Measurements from ENCODE around the gene PLEKHG3.

The PLEKHG3 gene

DNA sequence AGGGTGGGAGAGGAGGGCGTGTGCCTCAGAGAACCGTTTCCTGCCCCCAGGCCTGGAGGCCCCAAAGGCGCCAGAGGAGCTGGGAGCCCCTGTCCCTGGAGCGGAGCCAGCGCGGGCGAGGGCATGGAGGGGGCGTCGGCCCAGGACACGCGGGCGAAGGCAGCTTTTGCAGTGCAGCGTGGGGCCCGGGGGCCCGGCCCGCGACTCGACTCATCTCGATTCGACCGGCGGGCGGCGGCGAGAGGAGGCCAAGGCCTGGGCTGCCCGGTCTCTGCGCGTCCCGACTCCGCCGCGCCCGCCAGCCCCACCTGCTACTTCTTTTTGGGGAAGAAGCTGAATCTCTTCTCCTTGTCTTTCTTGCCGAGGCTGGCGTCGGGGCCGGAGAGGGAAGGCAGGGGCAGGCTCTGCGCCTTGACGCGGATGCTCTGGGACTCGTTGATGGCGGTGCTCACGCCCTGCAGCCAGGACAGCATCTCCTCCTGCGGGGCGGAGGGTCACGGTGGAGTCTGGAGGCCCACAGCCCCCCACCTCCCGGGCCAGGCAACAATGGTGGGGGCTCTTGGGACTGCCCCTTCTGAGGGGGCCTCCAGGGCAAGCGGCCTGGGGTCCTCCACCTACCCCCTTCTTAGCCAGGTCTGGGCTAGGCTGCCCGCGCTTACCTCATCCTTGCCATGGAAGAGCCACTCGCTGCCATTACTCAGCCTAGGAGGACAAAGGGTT lies 44.9 kb downstream of the PLEKHG3 start:
- TF ChIP-seq, protein P1, sequence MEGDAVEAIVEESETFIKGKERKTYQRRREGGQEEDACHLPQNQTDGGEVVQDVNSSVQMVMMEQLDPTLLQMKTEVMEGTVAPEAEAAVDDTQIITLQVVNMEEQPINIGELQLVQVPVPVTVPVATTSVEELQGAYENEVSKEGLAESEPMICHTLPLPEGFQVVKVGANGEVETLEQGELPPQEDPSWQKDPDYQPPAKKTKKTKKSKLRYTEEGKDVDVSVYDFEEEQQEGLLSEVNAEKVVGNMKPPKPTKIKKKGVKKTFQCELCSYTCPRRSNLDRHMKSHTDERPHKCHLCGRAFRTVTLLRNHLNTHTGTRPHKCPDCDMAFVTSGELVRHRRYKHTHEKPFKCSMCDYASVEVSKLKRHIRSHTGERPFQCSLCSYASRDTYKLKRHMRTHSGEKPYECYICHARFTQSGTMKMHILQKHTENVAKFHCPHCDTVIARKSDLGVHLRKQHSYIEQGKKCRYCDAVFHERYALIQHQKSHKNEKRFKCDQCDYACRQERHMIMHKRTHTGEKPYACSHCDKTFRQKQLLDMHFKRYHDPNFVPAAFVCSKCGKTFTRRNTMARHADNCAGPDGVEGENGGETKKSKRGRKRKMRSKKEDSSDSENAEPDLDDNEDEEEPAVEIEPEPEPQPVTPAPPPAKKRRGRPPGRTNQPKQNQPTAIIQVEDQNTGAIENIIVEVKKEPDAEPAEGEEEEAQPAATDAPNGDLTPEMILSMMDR (conservative IDR thresholded peaks at IDR 0.05; ENCODE audit: low read depth, low read length) = no peak
- H3K4me3 ChIP-seq (ENCODE audit: low read length) = no peak overlapping the region

GRCh38 chr14:64752909-64753308 lies 48.7 kb downstream of the PLEKHG3 start:
- TF ChIP-seq, protein P1 (conservative IDR thresholded peaks at IDR 0.05; ENCODE audit: low read depth, low read length) = no peak
- DNase-seq (ENCODE audit: low read depth) = no peak
- H3K4me3 ChIP-seq (ENCODE audit: low read length) = no peak overlapping the region

More for the DNA sequence above, 44.9 kb downstream of the PLEKHG3 start:
- no peak for DNase-seq (ENCODE audit: low read depth)

DNA sequence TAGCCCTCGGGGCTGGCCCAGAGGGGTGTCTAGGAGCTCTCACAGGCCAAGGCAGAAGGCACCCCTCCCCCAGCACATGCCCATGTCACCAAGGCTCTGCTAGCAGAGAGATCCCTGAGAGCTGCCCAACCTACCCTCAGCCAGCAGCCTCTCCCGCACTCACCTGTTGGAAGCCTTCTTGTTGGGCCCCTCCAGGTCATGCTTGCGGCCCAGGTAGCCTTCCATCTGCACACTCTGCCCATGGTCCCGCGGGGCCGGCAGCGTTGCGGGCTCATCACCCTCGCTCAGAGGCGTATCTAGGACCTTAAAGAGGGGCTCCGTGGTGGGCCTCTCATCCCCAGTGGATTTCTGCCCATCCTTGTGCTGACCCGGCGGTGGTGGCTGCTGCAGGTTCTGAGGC lies 49.1 kb downstream of the PLEKHG3 start:
- no peak overlapping the region for H3K4me3 ChIP-seq (ENCODE audit: low read length)
- no peak for DNase-seq (ENCODE audit: low read depth)
- TF ChIP-seq, protein P1 (conservative IDR thresholded peaks at IDR 0.05; ENCODE audit: low read depth, low read length) = no peak

GRCh38 chr14:64753999-64754398 lies 49.8 kb downstream of the PLEKHG3 start:
- DNase-seq (ENCODE audit: low read depth) = no peak
- TF ChIP-seq, protein P1 (conservative IDR thresholded peaks at IDR 0.05; ENCODE audit: low read depth, low read length) = no peak

GRCh38 chr14:64754685-64755084 lies 50.5 kb downstream of the PLEKHG3 start:
- H3K4me3 ChIP-seq (ENCODE audit: low read length) = no peak overlapping the region
- TF ChIP-seq, protein P1 (conservative IDR thresholded peaks at IDR 0.05; ENCODE audit: low read depth, low read length) = no peak
- no peak for DNase-seq (ENCODE audit: low read depth)

More at GRCh38 chr14:64753999-64754398, 49.8 kb downstream of the PLEKHG3 start:
- H3K4me3 ChIP-seq (ENCODE audit: low read length) = no peak overlapping the region

DNA sequence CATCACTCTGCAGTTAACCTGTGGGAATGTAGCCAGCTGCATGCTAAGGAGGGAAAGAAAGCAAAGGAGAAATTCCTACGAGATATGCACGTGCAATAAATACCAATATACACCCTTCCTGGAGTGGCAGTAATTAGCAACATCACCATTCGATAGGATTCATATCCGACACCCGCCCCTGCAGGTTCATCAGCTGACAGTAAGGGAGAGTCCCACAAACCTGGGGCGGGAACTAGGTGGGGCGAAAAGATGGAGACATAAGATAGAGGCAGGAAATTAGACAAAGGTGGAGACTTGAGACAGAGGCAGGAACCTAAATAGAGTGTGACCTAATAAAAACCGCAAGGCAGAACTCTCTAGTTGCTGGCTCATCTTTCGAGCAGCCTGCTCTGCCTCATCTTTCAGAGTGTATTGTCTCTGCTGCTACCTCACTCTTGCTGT lies 51.6 kb downstream of the PLEKHG3 start:
- no peak for DNase-seq (ENCODE audit: low read depth)
- TF ChIP-seq, protein P1 (conservative IDR thresholded peaks at IDR 0.05; ENCODE audit: low read depth, low read length) = no peak
- H3K4me3 ChIP-seq (ENCODE audit: low read length) = no peak overlapping the region

GRCh38 chr14:64756712-64757111 lies 52.5 kb downstream of the PLEKHG3 start:
- TF ChIP-seq, protein P1 (conservative IDR thresholded peaks at IDR 0.05; ENCODE audit: low read depth, low read length) = no peak
- H3K4me3 ChIP-seq (ENCODE audit: low read length) = no peak overlapping the region
- DNase-seq (ENCODE audit: low read depth) = no peak
